ENCODE results near the gene ZNF8. TPM values are rescaled to one million over a fixed set of nuclear protein-coding genes. Genes with fewer than 3 reads are reported as not detected.

ZNF8 gene
- total and polyA plus RNA-seq, 7 donors = 0.35 to 2.5 (median 1.5) TPM

DNA sequence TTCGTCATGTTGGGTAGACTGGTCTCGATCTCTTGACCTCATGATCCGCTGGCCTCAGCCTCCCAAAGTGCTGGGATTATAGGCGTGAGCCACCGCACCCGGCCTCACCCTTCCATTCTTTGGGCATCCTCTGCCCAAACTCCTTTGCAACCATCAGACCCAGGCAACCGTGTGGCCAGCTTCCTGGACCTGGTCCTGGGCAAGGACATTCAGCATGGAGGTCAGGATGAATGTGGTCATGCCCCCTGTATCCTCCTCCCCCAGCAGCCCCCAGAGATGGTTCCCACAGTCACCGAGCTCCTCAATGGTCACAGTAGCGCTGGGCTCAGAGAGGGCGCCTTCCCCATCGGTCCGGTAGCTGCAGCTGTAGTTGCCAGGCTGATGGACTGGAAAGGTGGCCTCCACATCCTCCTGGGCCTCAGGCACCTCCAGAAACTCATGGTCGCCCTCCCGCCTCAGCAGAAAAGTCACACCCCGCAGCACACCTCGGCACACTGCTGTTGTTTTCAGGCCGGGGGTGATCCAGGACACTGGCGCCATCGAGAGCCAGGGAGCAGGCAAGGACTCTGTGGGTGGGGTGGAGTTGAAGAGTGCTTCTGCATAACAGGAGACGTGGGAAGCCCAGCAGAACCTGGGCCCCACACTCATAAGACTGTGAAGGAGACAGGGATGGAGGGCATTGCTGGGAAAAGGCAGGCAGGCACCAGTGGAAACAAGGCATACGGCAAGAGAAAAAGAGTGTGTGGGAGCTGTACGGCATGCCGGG, 73.4 kb downstream of the ZNF8 start:
- ATAC-seq (no peak), DNase-seq (no peak)
- H3K36me3 ChIP-seq (ENCODE audit: insufficient read depth in 1 of 2, low read depth in 1 of 2) = no peaks in the 10 kb centered on the region
- WGBS, 3 donors = 82 to 87% (median 84%) methylated on average over 23 of the region's 23 CpGs
- intact Hi-C loops (cut with DNase I) = no loop called here
- no peaks in the 10 kb centered on the region for H3K4me1 ChIP-seq
- no peak overlapping the region for H3K27ac ChIP-seq
- no peak overlapping the region for H3K4me3 ChIP-seq
- no peaks in the 10 kb centered on the region for H3K9me3 ChIP-seq
- TF ChIP-seq, protein P1, sequence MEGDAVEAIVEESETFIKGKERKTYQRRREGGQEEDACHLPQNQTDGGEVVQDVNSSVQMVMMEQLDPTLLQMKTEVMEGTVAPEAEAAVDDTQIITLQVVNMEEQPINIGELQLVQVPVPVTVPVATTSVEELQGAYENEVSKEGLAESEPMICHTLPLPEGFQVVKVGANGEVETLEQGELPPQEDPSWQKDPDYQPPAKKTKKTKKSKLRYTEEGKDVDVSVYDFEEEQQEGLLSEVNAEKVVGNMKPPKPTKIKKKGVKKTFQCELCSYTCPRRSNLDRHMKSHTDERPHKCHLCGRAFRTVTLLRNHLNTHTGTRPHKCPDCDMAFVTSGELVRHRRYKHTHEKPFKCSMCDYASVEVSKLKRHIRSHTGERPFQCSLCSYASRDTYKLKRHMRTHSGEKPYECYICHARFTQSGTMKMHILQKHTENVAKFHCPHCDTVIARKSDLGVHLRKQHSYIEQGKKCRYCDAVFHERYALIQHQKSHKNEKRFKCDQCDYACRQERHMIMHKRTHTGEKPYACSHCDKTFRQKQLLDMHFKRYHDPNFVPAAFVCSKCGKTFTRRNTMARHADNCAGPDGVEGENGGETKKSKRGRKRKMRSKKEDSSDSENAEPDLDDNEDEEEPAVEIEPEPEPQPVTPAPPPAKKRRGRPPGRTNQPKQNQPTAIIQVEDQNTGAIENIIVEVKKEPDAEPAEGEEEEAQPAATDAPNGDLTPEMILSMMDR (IDR thresholded peaks at IDR 0.05) = no peak
- H3K27me3 ChIP-seq (ENCODE audit: insufficient read depth in 3 of 3, low read length in 2 of 3) = peaks cover 0 to 46% (median 6%) of the 10 kb centered on the region in 3 donors

Other genes starting within 250 kb of the ZNF8 start
- gene ZSCAN1, start 244.9 kb upstream of the ZNF8 start, total RNA-seq = not detected
- not detected for gene ZSCAN1, start 244.9 kb upstream of the ZNF8 start, polyA plus RNA-seq
- 1 to 10 TPM in 3 of 4 donors, under 1 TPM in 1; 0.87 to 1.7 (median 1.4) TPM for gene ZNF135, start 219.7 kb upstream of the ZNF8 start, total RNA-seq
- 1 to 10 TPM in 1 of 3 donors, under 1 TPM in 2; 0.89 to 1.3 (median 0.90) TPM for gene ZNF135, start 219.7 kb upstream of the ZNF8 start, polyA plus RNA-seq
- gene ZSCAN18, start 180.7 kb upstream of the ZNF8 start, total RNA-seq = 10 to 100 TPM; 13.1 to 36.8 (median 16.3) TPM
- 10 to 100 TPM in 2 of 3 donors, 1 to 10 TPM in 1; 9.5 to 14.0 (median 13.8) TPM for gene ZSCAN18, start 180.7 kb upstream of the ZNF8 start, polyA plus RNA-seq
- gene ZNF329, start 128.2 kb upstream of the ZNF8 start, total RNA-seq = 1 to 10 TPM; 1.4 to 5.7 (median 1.9) TPM
- 1 to 10 TPM in 2 of 3 donors, under 1 TPM in 1; 0.79 to 3.5 (median 1.9) TPM for gene ZNF329, start 128.2 kb upstream of the ZNF8 start, polyA plus RNA-seq
- gene ZNF274, start 95.9 kb upstream of the ZNF8 start, total RNA-seq = 10 to 100 TPM; 11.2 to 15.0 (median 14.8) TPM
- 10 to 100 TPM; 11.3 to 20.5 (median 13.9) TPM for gene ZNF274, start 95.9 kb upstream of the ZNF8 start, polyA plus RNA-seq
- 10 to 100 TPM in 1 of 4 donors, 1 to 10 TPM in 3; 2.4 to 15.3 (median 5.1) TPM for gene ZNF544, start 50.0 kb upstream of the ZNF8 start, total RNA-seq
- 1 to 10 TPM; 3.8 to 8.1 (median 7.8) TPM for gene ZNF544, start 50.0 kb upstream of the ZNF8 start, polyA plus RNA-seq
- gene ERVK3-1, start 26.4 kb downstream of the ZNF8 start, total RNA-seq = 10 to 100 TPM; 13.9 to 33.3 (median 16.4) TPM
- 10 to 100 TPM; 29.5 to 81.0 (median 77.4) TPM for gene ERVK3-1, start 26.4 kb downstream of the ZNF8 start, polyA plus RNA-seq
- gene ZSCAN22, start 48.0 kb downstream of the ZNF8 start, total RNA-seq = 1 to 10 TPM; 2.0 to 3.1 (median 2.4) TPM
- gene ZSCAN22, start 48.0 kb downstream of the ZNF8 start, polyA plus RNA-seq = 1 to 10 TPM; 1.1 to 1.8 (median 1.8) TPM
- gene A1BG, start 74.5 kb downstream of the ZNF8 start, total RNA-seq = 1 to 10 TPM; 1.6 to 5.4 (median 3.8) TPM
- gene A1BG, start 74.5 kb downstream of the ZNF8 start, polyA plus RNA-seq = 10 to 100 TPM in 2 of 3 donors, 1 to 10 TPM in 1; 5.2 to 12.0 (median 10.0) TPM
- gene ZNF497, start 83.8 kb downstream of the ZNF8 start, total RNA-seq = under 1 TPM; 0.08 to 0.30 (median 0.18) TPM
- under 1 TPM; 0.13 to 0.43 (median 0.30) TPM for gene ZNF497, start 83.8 kb downstream of the ZNF8 start, polyA plus RNA-seq
- under 1 TPM; 0.10 to 0.34 (median 0.20) TPM for gene ZNF837, start 102.1 kb downstream of the ZNF8 start, total RNA-seq
- under 1 TPM; 0.08 to 0.33 (median 0.24) TPM for gene ZNF837, start 102.1 kb downstream of the ZNF8 start, polyA plus RNA-seq
- gene RPS5, start 108.3 kb downstream of the ZNF8 start, total RNA-seq = 100 to 1,000 TPM; 513 to 839 (median 740) TPM
- gene RPS5, start 108.3 kb downstream of the ZNF8 start, polyA plus RNA-seq = 1,000 to 10,000 TPM; 1,118 to 2,384 (median 1,312) TPM
- gene RNF225, start 116.7 kb downstream of the ZNF8 start, total RNA-seq = not detected
- not detected for gene RNF225, start 116.7 kb downstream of the ZNF8 start, polyA plus RNA-seq
- gene ZNF584, start 129.7 kb downstream of the ZNF8 start, total RNA-seq = 10 to 100 TPM in 3 of 4 donors, 1 to 10 TPM in 1; 9.5 to 16.2 (median 13.3) TPM
- gene ZNF584, start 129.7 kb downstream of the ZNF8 start, polyA plus RNA-seq = 10 to 100 TPM in 2 of 3 donors, 1 to 10 TPM in 1; 8.7 to 23.8 (median 11.6) TPM
- 1 to 10 TPM; 2.1 to 5.2 (median 4.3) TPM for gene ZNF132, start 161.2 kb downstream of the ZNF8 start, total RNA-seq
- gene ZNF132, start 161.2 kb downstream of the ZNF8 start, polyA plus RNA-seq = 1 to 10 TPM; 1.4 to 2.7 (median 1.6) TPM
- gene ZNF324B, start 172.7 kb downstream of the ZNF8 start, total RNA-seq = 1 to 10 TPM; 4.4 to 8.9 (median 4.9) TPM
- 1 to 10 TPM; 2.5 to 6.2 (median 2.9) TPM for gene ZNF324B, start 172.7 kb downstream of the ZNF8 start, polyA plus RNA-seq
- gene ZNF324, start 188.1 kb downstream of the ZNF8 start, total RNA-seq = 1 to 10 TPM; 3.5 to 7.2 (median 4.8) TPM
- 1 to 10 TPM; 2.1 to 6.4 (median 3.1) TPM for gene ZNF324, start 188.1 kb downstream of the ZNF8 start, polyA plus RNA-seq
- gene ZNF446, start 197.4 kb downstream of the ZNF8 start, total RNA-seq = 1 to 10 TPM; 3.5 to 8.1 (median 4.9) TPM
- 1 to 10 TPM; 4.6 to 8.7 (median 6.3) TPM for gene ZNF446, start 197.4 kb downstream of the ZNF8 start, polyA plus RNA-seq
- gene SLC27A5, start 233.0 kb downstream of the ZNF8 start, total RNA-seq = 1 to 10 TPM; 3.1 to 6.6 (median 4.0) TPM
- gene SLC27A5, start 233.0 kb downstream of the ZNF8 start, polyA plus RNA-seq = 10 to 100 TPM in 2 of 3 donors, 1 to 10 TPM in 1; 6.1 to 11.0 (median 10.6) TPM
- 10 to 100 TPM in 1 of 4 donors, 1 to 10 TPM in 3; 7.7 to 13.0 (median 9.9) TPM for gene ZBTB45, start 240.9 kb downstream of the ZNF8 start, total RNA-seq
- gene ZBTB45, start 240.9 kb downstream of the ZNF8 start, polyA plus RNA-seq = 10 to 100 TPM in 1 of 3 donors, 1 to 10 TPM in 2; 6.2 to 12.5 (median 8.5) TPM